Mononuclear cell (primary cell): ENCODE results near the gene DNAL1. TPM values are rescaled to one million over a fixed set of nuclear protein-coding genes. Genes with fewer than 3 reads are reported as not detected.
"Not testable (repeated sequence)": the region's sequence is repeated elsewhere in the genome, so short reads cannot be mapped to it uniquely, and the experiment has no call there.

Experiments
- H3K27me3 ChIP-seq: 2 replicates; pipeline ENCODE4 v1.6.0; 2011; ENCODE audit warnings: low read length, control low read depth; ENCODE audit not compliant: insufficient read depth
- H3K4me1 ChIP-seq: 2 replicates; pipeline ENCODE4 v1.5.1; 2011; ENCODE audit warnings: mild to moderate bottlenecking, low read length, control low read depth; ENCODE audit not compliant: insufficient read depth
- H3K4me3 ChIP-seq: 2 replicates; pipeline ENCODE4 v1.5.1; 2011; ENCODE audit warnings: mild to moderate bottlenecking, low read length, moderate library complexity
- H3K9me3 ChIP-seq: 2 replicates; pipeline ENCODE4 v1.5.1; 2011; ENCODE audit warnings: low read depth, mild to moderate bottlenecking, control low read depth, low read length
- total RNA-seq: library from RNA; depleted of rRNA; stranded (reverse); fragments of >200 nt; gene quantifications from one replicate; pipeline ENCODE4 v1.2.3, GENCODE V29; 2012

Gene DNAL1
- total RNA-seq, 1 donor = 1.5 TPM

DNA sequence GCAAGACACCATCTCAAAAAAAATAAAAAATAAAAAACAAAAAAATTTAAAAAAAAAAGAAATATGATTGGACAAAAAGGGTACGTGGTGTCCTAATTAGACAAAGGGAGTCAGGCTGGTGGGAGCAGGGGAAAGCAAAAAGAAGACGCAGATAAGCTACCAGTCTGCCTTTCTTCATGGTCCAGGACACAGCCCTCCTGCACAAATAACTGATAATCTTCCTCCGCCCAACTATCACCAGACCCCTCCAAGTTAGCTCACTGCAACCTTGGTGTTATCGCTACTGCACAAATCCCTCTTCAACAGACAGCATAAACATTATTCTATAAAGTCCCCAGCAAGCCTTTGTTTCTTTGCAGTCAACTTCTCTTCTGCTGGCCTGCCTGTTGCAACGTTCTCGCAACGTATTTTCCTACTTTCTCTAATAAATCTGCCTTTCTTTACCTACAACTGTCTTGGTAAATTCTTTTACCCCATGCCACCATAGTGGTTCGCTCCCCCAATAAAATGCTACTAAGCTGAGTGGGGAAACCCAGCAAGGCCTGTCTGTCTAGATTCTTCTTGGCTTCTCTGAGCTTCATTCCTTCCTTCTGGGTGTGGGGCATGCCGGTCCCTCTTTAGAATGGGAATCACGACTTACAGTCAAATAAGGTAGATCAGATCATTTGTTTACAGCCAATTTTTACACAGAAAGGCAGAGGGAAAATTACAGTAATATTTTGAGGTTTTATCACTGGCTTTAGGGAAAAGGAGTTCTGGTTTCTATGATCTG, 14.6 kb upstream of the DNAL1 start:
- H3K4me1 ChIP-seq = peaks cover 19% of the 10 kb centered on the region
- H3K27me3 ChIP-seq = peaks cover 19% of the 10 kb centered on the region
- no peak overlapping the region for H3K4me3 ChIP-seq
- no peaks in the 10 kb centered on the region for H3K9me3 ChIP-seq

DNA sequence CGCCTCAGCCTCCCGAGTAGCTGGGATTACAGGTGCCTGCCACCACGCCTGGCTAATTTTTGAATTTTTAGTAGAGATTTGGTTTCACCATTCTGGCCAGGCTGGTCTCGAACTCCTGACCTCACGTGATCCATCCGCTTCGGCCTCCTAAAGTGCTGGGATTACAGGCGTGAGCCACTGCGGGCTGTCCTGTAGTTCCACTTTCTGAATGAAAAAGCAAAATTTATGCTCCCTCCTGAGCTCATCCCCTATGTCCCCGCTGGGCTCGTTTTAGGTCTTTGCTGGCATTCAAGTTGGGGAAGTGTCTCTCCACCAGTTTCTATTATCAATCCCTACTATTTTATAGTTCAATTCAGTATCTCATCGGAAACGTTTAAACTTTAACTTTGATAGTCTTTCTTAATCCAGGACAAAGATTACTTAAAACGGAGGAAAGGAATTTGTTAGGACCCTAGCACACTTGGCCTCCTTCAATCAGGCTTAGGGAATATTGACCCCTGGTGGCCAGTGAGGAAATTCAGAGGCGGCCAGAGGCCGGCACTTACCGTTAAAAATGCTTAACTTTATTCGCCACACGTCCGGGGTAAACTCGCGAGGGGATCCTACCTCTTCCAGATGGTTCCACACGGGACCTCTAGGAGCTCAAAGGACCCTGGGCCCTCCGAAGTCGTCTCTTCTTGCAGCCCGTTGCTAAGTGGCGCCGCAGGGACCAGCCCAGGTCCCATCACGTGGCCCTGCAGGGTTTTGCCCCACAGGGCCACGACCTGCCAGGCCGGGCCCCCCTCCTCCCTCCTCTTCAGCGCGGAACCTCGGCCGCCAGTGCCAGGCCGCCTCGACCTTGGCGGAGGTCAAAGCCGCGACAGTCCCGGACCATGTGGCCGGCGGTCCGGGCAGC, 11.4 kb upstream of the DNAL1 start:
- peaks cover 19% of the 10 kb centered on the region for H3K27me3 ChIP-seq
- peak overlapping the region; percentile 39 for H3K4me3 ChIP-seq
- H3K9me3 ChIP-seq = no peaks in the 10 kb centered on the region
- H3K4me1 ChIP-seq = peaks cover 19% of the 10 kb centered on the region

DNA sequence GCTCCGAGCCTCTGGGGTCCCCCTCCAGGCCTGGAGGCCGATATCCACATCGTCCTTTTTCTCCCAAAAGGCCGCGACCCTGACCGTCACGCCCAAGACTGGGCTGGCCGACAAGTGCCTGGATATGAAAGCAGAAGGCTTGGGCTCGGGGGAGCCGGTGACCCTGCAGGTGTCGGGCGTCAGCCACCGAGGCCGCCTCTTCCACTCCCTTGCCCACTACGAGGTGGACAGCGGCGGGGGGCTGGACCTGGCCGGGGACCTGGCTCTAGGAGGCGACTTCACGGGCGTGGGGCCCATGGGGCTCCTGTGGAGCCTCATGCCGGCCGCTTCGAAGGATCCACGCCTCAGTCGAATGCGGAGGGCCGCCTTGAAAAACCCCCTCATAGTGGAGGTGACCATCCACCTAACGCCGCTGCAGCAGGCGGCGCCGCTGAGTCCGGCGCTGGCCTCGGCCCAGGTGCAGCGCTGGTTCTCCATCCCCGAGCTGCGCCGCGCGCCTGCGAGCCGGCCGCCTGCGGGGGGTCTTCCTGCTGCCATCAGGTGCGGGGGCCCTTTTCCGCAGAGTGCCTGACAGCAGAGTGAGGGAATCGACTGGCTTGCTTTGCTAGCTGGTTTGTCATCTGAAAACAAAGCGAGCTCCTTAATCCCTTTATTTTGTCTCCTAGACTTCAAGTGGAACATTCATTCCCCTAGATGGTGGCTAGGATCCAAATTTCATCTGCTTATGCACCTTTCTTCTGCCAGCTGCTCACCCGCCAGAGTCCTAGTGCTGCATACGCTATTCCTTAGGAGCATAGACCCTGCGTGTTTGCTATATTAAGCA, 10.6 kb upstream of the DNAL1 start:
- Histone ChIP-seq H3K4me1 (peaks cover 19% of the 10 kb centered on the region), H3K4me3 (peak overlapping the region; percentile 39), H3K27me3 (peaks cover 19% of the 10 kb centered on the region)

DNA sequence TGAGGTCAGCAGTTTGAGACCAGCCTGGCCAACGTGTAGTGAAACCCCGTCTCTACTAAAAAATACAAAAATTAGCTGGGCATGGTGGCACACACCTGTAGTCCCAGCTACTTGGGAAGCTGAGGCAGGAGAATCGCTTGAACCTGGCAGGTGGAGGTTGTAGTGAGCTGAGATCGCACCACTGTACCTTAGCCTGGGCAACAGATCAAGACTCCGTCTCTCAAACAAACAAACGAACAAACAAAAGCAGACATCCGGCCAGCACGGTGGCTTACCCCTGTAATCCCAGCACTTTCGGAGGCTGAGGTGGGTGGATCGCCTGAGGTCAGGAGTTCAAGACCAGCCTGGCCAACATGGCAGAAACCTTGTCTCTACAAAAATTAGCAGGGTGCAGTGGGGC, 8.4 kb upstream of the DNAL1 start:
- H3K4me3 ChIP-seq, H3K9me3 ChIP-seq: not testable (repeated sequence)
- Histone ChIP-seq H3K27me3 (peaks cover 19% of the 10 kb centered on the region), H3K4me1 (peaks cover 19% of the 10 kb centered on the region)

More for the DNA sequence above, 10.6 kb upstream of the DNAL1 start:
- no peaks in the 10 kb centered on the region for H3K9me3 ChIP-seq

DNA sequence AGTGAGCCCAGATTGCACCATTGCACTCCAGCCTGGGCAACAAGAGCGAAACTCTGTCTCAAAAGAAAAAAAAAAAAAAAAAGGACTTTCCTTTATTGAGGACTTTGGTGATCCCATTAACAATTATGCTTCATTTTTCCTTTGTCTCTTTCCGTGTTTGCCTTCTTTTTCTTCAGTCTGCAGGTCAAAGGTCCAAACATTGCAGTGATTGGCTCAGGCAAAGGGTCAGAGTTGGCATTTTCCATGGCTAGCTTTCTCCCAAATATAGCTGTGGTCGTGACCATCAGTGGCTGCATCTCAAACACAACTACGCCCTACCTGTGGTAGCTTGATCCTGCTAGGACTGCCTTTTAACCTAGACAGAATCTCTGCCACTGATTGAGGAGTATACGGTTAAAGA, 7.0 kb upstream of the DNAL1 start:
- Histone ChIP-seq H3K27me3 (peaks cover 19% of the 10 kb centered on the region), H3K4me1 (peaks cover 18% of the 10 kb centered on the region), H3K9me3 (no peaks in the 10 kb centered on the region), H3K4me3 (no peak overlapping the region)

DNA sequence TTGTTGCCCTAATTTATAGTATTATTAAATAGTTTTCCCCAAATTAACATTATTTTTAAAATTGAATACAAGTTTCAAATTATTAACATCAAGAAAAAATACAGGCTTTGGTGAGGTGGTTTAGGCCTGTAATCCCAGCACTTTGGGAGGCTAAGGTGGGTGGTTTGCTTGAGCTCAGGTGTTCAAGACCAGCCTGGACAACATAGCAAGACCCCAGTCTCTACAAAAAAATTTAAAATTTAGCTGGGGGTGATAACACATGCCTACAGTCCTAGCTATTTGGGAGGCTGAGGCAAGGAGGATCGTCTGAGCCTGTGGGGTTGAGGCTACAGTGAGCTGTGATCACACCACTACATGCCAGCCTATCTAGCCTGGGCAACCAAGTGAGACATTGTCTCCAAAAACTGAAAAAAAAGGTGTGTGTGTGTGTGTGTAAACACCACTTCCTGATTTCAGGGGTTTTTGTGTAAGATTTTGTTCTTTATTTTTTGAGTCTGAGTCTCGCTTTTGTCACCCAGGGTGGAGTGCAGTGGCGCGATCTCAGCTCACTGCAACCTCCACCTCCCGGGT, 3.9 kb upstream of the DNAL1 start:
- no peaks in the 10 kb centered on the region for H3K9me3 ChIP-seq
- no peaks in the 10 kb centered on the region for H3K27me3 ChIP-seq
- peaks cover 13% of the 10 kb centered on the region for H3K4me1 ChIP-seq
- H3K4me3 ChIP-seq = no peak overlapping the region

DNA sequence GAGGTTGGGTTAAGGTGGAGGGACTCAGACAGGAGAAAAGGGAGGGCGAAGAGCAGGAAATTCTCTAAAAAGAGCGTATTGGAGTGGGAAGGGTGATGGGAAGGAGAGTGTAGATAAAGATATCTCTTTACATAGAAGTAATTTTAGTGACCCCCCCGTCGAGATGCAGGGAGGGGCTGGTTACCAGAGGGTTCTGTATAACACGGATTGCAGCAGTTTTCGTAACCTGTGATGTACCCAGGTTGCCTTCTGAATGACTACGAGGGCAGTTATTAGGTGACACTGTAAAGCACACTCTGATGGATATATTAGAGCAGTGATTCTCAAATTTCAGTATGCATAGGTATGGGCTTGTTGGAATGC, 443 bp downstream of the DNAL1 start:
- Histone ChIP-seq H3K27me3 (no peaks in the 10 kb centered on the region), H3K9me3 (no peaks in the 10 kb centered on the region), H3K4me3 (peak overlapping the region; percentile 59), H3K4me1 (peaks cover 13% of the 10 kb centered on the region)

DNA sequence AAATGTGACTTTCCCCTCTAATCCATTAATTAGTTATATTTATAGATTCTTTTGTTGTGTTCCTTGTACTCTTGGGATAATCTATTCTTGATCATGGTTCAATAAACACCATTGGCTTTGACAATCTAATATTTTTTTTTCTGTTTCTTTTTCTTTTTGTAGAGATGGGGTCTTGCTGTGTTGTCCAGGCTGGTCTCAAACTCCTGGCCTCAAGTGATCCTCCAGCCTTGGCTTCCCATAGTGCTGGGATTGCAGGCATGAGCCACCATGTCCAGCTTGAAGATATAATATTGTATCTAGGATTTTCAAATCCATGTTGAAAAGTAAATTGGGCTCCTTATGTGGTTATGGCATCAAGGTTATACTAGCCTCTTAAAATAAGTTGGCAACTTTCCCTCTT, 6.2 kb downstream of the DNAL1 start:
- no peaks in the 10 kb centered on the region for H3K27me3 ChIP-seq
- no peaks in the 10 kb centered on the region for H3K9me3 ChIP-seq
- no peaks in the 10 kb centered on the region for H3K4me1 ChIP-seq
- H3K4me3 ChIP-seq = no peak overlapping the region

DNA sequence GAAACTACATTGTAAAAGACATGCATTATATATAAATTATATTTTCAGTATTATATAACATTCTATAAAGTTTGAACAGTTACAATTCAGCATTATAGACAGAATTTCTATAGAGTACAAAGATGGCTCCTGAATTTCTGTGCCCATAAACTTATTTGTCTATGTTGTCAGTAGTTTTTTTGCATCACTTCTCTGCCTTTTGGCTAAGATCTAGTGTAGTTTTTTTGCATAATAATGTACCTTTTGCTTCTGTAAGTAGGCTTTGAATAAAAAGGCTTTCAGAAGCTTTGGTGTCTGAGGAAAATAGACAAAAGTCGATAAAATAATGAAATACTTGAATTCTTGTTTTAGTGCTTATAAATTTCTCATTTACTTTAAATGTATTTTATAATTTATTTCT, 11.1 kb downstream of the DNAL1 start:
- Histone ChIP-seq H3K4me3 (no peak overlapping the region), H3K27me3 (no peaks in the 10 kb centered on the region), H3K4me1 (no peaks in the 10 kb centered on the region)

DNA sequence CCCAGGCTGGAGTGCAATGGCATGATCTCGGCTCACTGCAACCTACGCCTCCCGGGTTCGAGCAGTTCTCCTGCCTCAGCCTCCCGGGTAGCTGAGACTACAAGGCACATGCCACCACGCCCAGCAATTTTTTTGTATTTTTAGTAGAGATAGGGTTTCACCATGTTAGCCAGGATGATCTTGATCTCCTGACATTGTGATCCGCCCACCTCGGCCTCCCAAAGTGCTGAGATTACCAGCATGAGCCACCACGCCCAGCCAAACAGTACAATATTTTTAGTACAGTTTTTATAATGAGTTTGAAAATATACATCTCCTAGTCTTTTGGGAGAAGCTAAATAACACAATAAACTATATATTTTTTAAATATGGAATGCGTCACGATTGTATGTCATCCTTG, 14.4 kb downstream of the DNAL1 start:
- H3K9me3 ChIP-seq, H3K4me1 ChIP-seq, H3K4me3 ChIP-seq, H3K27me3 ChIP-seq: not testable (repeated sequence)

More for the DNA sequence above, 11.1 kb downstream of the DNAL1 start:
- H3K9me3 ChIP-seq = no peaks in the 10 kb centered on the region

DNA sequence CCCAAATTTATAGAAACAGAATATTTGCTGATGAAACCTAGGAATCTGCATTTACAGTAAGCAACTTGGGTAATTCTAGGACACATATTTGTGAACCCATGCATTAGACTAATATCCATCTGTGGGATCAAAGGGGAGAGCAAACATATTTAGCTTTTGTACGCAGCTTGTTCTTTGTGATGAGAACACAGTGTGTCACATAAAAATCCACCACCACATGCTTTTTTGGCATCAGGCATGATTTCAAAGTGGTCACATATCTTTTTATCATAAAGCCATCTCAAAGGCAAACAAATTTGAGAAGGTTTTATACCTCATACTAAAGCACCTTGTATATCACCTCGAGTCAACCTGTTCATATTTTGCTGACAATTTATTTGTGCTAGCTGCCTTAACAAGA, 15.7 kb downstream of the DNAL1 start:
- H3K9me3 ChIP-seq = no peaks in the 10 kb centered on the region

DNA sequence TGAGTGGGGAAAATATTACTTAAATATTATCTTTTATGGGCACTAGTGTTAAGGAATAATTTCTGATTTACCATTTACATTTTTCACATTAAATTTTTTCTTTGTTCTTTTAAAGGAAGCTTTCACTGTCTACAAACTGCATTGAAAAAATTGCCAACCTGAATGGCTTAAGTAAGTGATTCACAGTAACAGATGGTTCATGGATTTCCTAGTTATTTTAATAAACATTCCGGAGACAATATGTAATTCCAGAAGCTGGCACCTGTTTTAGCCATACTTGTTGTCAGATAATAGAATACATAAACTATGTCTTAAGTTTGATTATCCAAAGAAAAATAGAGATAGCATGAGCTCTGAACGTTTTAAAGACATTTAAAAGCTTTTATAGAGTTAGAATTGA, 17.1 kb downstream of the DNAL1 start:
- Histone ChIP-seq H3K4me3 (no peak overlapping the region), H3K9me3 (no peaks in the 10 kb centered on the region), H3K4me1 (no peaks in the 10 kb centered on the region), H3K27me3 (no peaks in the 10 kb centered on the region)

More for the DNA sequence above, 15.7 kb downstream of the DNAL1 start:
- H3K4me3 ChIP-seq = no peak overlapping the region
- no peaks in the 10 kb centered on the region for H3K27me3 ChIP-seq
- no peaks in the 10 kb centered on the region for H3K4me1 ChIP-seq

DNA sequence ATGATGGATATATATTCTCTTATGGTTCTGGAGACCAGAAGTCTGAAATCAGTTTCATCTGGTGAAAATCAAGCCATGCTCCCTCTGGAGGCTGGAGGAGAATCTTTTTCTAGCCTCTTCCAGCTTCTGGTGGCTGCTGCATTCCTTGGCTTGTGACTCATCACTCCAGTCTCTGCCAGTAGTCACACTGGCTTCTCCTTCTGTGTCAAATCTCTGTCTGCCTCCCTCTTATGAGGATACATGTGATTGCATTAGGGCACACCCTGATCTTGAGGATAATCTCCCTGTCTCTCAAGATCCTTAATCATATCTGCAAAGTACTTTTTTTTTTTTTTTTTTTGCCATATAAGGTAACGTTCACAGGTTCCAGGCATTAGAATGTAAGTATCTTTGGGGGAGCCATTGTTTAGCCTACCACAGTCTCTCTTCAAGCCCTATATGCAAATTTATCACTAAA, 17.7 kb downstream of the DNAL1 start:
- Histone ChIP-seq H3K4me3 (no peak overlapping the region), H3K27me3 (no peaks in the 10 kb centered on the region), H3K4me1 (no peaks in the 10 kb centered on the region), H3K9me3 (no peaks in the 10 kb centered on the region)

DNA sequence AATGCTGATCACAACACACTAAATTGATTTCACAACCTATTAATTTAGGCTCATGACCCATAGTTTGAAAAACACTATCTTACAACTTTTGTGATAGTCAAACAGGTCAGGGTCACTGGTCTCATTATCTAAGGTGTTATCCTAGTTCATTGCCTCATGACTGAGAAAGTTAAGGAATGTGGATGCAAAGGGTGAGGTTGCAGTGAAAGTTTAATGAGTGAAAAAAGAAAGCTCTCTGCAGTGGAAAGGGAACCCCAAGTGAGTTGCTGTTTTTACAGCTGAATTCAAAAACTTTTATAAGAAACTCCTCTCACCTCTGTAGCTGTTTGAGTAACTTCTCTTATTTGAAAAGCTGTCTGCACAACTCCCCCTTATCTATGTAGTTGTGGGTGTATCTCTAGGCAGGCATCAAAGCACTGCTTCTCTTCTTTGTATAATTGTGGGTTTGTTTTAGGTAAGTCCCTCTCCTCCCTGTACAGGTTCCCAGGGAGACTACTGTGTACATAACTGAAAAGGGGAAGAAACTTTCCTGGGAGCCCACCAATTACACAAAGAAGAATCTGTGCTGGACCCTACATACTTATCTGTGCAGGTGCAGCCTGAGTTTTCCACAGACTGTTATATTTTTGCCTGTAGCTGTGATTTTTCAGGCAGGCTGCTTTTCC, 18.9 kb downstream of the DNAL1 start:
- no peak overlapping the region for H3K4me3 ChIP-seq
- no peaks in the 10 kb centered on the region for H3K27me3 ChIP-seq
- H3K4me1 ChIP-seq = no peaks in the 10 kb centered on the region
- no peaks in the 10 kb centered on the region for H3K9me3 ChIP-seq
